SK-N-MC (cell line): ENCODE measurements around the gene FBXO24.

ENCODE experiments used
- DNase-seq: peaks from one replicate; pipeline ENCODE4 v3.0.0-alpha.2; 2011; ENCODE audit warnings: low read depth, low spot score
- H3K27ac ChIP-seq: fragments of 200-600 bp; sonication (generic); 2 replicates; pipeline ENCODE4 v1.5.1; 2016; ENCODE audit warnings: mixed run types
- H3K36me3 ChIP-seq: fragments of 200-600 bp; sonication (generic); 2 replicates; pipeline ENCODE4 v1.6.1; 2017; ENCODE audit warnings: antibody characterized with exemption, low read length, mixed read lengths; ENCODE audit not compliant: insufficient read depth
- H3K4me3 ChIP-seq: fragments of 200-600 bp; sonication (generic); 2 replicates; pipeline ENCODE4 v1.5.1; 2016
- H3K9ac ChIP-seq: fragments of 200-600 bp; sonication (generic); 2 replicates; pipeline ENCODE4 v1.8.0; 2017; ENCODE audit warnings: mixed run types, mixed read lengths; ENCODE audit not compliant: insufficient read length
- H3K9me3 ChIP-seq: fragments of 200-600 bp; sonication (generic); 2 replicates; pipeline ENCODE4 v1.6.1; 2017; ENCODE audit warnings: low read depth, mild to moderate bottlenecking, antibody characterized with exemption, low read length, moderate library complexity, mixed read lengths
- EZH2 ChIP-seq: fragments of 200-600 bp; sonication (generic); IDR thresholded peaks from one replicate; pipeline ENCODE4 v1.6.1; 2017; ENCODE audit warnings: antibody characterized with exemption
- FOXP2 ChIP-seq: optimal IDR thresholded peaks from 2 replicates; pipeline ENCODE3; 2011; ENCODE audit warnings: mild to moderate bottlenecking, moderate library complexity; ENCODE audit not compliant: insufficient read depth; ENCODE audit errors: extremely low read length, control extremely low read depth
- POLR2AphosphoS5 ChIP-seq: IDR thresholded peaks from 2 replicates; pipeline ENCODE4 v1.6.1; 2012; ENCODE audit warnings: mild to moderate bottlenecking, low read depth, low read length, borderline replicate concordance

Gene FBXO24

GRCh38 chr7:100565133-100565571, 21.0 kb upstream of the FBXO24 start:
- Histone ChIP-seq H3K9me3 (no peaks in the 10 kb centered on the region), H3K4me3 (no peak overlapping the region), H3K9ac (no peak overlapping the region), H3K27ac (no peak overlapping the region), H3K36me3 (no peaks in the 10 kb centered on the region)
- TF ChIP-seq FOXP2 = no peak
- no peak for TF ChIP-seq EZH2
- TF ChIP-seq POLR2AphosphoS5 = no peak
- no peak for DNase-seq

- Histone ChIP-seq H3K9ac (no peak overlapping the region), H3K27ac (no peak overlapping the region), H3K36me3 (no peaks in the 10 kb centered on the region), H3K9me3 (no peaks in the 10 kb centered on the region), H3K4me3 (no peak overlapping the region)
- DNase-seq = no peak
- no peak for TF ChIP-seq EZH2
- no peak for TF ChIP-seq POLR2AphosphoS5
- no peak for TF ChIP-seq FOXP2
Observed at GRCh38 chr7:100566018-100566531, 20.1 kb upstream of the FBXO24 start.

- no peak for TF ChIP-seq EZH2
- TF ChIP-seq FOXP2 = no peak
- TF ChIP-seq POLR2AphosphoS5 = no peak
- H3K9me3 ChIP-seq = no peaks in the 10 kb centered on the region
- DNase-seq = no peak
- H3K9ac ChIP-seq = no peak overlapping the region
- 0 out of 2 replicates have a peak overlapping the region, but pooled peaks have one; percentile 13 for H3K27ac ChIP-seq
- H3K4me3 ChIP-seq = no peak overlapping the region
- no peaks in the 10 kb centered on the region for H3K36me3 ChIP-seq
Observed at GRCh38 chr7:100567031-100567730, 18.9 kb upstream of the FBXO24 start.

- Histone ChIP-seq H3K4me3 (no peak overlapping the region), H3K9me3 (no peaks in the 10 kb centered on the region), H3K27ac (no peak overlapping the region), H3K36me3 (no peaks in the 10 kb centered on the region), H3K9ac (no peak overlapping the region)
- DNase-seq = no peak
- TF ChIP-seq POLR2AphosphoS5 = no peak
- no peak for TF ChIP-seq FOXP2
- no peak for TF ChIP-seq EZH2
Observed at GRCh38 chr7:100567751-100568175, 18.4 kb upstream of the FBXO24 start.

GRCh38 chr7:100568176-100568895, 17.8 kb upstream of the FBXO24 start:
- TF ChIP-seq POLR2AphosphoS5 = no peak
- TF ChIP-seq FOXP2 = no peak
- TF ChIP-seq EZH2 = no peak
- no peak for DNase-seq
- no peaks in the 10 kb centered on the region for H3K9me3 ChIP-seq
- no peak overlapping the region for H3K4me3 ChIP-seq
- no peak overlapping the region for H3K9ac ChIP-seq
- H3K36me3 ChIP-seq = no peaks in the 10 kb centered on the region
- no peak overlapping the region for H3K27ac ChIP-seq

GRCh38 chr7:100568896-100569844, 17.0 kb upstream of the FBXO24 start:
- no peak overlapping the region for H3K27ac ChIP-seq
- no peaks in the 10 kb centered on the region; the same call in 1 of the 2 replicates for H3K36me3 ChIP-seq
- TF ChIP-seq EZH2 = no peak
- TF ChIP-seq POLR2AphosphoS5 = no peak
- TF ChIP-seq FOXP2 = no peak
- no peaks in the 10 kb centered on the region for H3K9me3 ChIP-seq
- DNase-seq = no peak
- H3K4me3 ChIP-seq = no peak overlapping the region
- H3K9ac ChIP-seq = no peak overlapping the region

- Histone ChIP-seq H3K9ac (no peak overlapping the region), H3K27ac (no peak overlapping the region), H3K4me3 (no peak overlapping the region), H3K36me3 (peaks cover 3% of the 10 kb centered on the region; the same call in 1 of the 2 replicates), H3K9me3 (no peaks in the 10 kb centered on the region)
- TF ChIP-seq POLR2AphosphoS5 (no peak), FOXP2 (no peak), EZH2 (no peak)
- DNase-seq = no peak
Observed at GRCh38 chr7:100570954-100571828, 14.9 kb upstream of the FBXO24 start.

- Histone ChIP-seq H3K9me3 (no peaks in the 10 kb centered on the region), H3K27ac (no peak overlapping the region), H3K9ac (no peak overlapping the region), H3K4me3 (no peak overlapping the region), H3K36me3 (peaks cover 3% of the 10 kb centered on the region; the same call in 1 of the 2 replicates)
- TF ChIP-seq FOXP2 (no peak), POLR2AphosphoS5 (no peak), EZH2 (no peak)
- DNase-seq = no peak
Observed at GRCh38 chr7:100571829-100572116, 14.4 kb upstream of the FBXO24 start.
